HG02759 (cell line): ENCODE measurements around the gene IL24.

ENCODE experiments used
- ATAC-seq: cut with Tn5 transposase; IDR thresholded peaks from one replicate; pipeline ENCODE4 v1.9.1; 2021; ENCODE audit warnings: mild to moderate bottlenecking, moderate library complexity; ENCODE audit not compliant: unreplicated experiment

The IL24 gene

DNA sequence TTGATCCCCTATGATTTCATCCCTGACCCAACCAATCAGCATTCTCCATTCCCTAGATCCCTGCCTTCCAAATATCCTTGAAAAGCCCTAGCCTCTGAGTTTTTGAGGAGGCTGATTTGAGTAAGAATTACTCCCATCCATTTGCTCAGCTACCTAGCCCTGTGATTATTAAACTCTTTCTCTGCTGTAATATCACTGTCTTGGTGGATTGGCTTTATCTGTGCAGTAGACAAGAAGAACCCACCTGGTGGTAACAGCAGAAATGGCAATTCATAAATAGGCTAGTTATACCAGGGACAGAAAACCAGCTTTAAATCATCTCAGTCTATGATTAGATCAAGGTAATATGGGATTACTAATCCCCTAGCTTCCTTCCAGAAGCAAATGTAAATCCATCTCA is 18.8 kb upstream of the IL24 start:
- ATAC-seq, result no peak

DNA sequence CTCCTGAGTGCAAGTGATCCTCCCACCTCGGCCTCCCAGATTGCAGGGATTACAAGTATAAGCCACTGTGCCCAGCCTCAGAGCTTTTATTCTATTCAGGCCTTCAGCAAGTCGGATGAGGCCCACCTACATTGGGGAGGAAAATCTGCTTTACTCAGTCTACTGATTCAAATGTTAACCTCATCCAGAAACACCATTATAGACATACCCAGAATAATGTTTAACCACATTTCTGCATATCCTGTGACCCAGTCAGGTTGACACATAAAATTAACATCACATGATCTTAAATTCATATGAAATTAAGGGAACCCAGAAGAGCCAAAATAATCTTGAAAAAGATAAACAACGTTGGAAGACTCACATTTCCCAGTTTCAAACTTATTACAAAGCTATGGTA is 16.9 kb upstream of the IL24 start:
- no peak for ATAC-seq

GRCh38 chr1:206882555-206882954 is 14.7 kb upstream of the IL24 start:
- no peak for ATAC-seq

DNA sequence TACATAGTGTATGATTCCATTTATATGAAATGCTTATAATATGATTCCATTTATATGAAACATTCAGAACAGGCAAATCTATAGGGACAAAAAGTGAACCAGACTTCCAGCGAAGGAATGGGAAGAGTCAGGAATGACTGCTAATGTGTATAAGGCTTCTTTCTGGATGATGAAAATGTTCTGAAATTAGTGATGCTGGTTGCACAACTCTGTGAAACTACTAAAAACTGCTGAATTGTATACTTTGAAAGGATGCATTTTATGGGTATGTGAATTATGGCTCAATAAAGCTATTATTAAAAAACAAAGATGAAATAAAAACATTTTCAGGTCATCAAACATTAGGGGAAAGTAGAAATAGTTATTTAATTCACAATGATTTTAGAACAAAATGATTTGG is 14.1 kb upstream of the IL24 start:
- ATAC-seq, result no peak

DNA sequence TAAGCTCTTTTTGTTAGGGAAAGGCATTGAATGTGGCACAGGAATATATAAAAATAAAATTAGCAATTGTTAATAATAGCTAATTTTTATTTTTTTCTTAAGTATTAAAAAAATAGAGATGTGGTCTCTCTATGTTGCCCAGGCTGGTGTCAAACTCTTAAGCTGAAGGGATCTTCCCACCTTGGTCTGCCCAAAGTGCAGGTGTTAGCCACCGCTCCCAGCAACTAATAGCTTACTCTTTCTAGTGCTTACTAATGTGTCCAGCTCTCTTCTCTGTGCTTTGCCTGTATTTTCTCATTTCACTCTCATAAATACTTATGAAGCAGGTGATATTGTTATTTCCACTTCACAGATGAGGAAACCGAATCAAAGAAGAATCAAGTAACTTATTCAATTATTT is 13.4 kb upstream of the IL24 start:
- no peak for ATAC-seq

DNA sequence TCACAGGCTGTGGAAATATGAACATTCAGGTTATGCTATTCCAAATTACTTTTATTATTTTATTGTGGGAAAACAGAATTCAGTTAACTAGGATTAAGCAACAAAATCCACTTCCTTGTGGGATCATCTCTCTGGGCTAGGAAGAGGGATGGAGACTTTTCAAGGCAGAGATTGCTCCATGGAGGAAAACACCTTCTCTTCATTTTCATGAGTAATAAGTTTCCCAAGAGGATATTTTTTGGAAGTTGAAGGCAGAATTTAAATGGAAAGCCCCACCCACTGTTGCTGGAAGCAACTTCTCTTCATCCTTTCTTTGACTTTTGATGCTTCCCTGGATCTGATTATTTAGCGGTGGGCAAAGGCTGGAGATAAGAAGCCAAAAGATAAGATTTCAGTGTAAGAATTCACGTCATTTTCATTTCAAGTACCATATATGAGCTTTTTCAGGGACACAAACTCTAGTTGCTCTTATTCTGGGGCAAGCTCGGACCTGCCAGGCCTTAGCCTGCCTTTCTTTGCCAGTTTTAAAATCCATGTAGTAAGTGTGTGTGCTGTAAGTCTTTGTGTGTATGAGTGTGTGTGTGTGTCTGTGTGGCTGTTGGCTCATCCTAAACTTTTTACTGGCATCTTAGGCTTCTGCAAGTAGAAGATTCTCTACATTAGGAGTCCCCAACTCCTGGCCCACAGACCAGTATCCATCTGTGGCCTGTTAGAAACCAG is 11.7 kb upstream of the IL24 start:
- ATAC-seq, result no peak

DNA sequence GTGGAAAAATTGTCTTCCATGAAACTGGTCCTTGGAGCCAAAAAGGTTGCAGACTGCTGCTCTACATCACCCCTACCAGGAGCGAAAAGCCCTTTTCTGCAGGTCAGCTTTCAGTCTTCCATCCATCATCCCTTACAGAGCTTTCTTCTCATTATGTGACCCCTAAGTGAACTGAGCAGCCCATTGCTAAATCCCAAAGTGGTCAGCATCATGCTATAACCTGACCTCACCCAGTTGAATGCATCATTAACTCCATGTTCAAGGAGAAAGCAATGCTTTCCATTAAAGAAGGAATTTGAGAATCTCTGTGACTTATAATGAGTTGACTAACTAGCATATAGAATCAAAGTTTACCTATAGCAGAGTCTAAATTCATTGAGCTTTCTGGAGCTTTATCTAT is 10.4 kb upstream of the IL24 start:
- no peak for ATAC-seq

- ATAC-seq, result no peak
Observed at GRCh38 chr1:206887701-206888100, 9.5 kb upstream of the IL24 start.

GRCh38 chr1:206890125-206891060 is 6.8 kb upstream of the IL24 start:
- ATAC-seq, result no peak

GRCh38 chr1:206891412-206891811 is 5.8 kb upstream of the IL24 start:
- ATAC-seq, result no peak

DNA sequence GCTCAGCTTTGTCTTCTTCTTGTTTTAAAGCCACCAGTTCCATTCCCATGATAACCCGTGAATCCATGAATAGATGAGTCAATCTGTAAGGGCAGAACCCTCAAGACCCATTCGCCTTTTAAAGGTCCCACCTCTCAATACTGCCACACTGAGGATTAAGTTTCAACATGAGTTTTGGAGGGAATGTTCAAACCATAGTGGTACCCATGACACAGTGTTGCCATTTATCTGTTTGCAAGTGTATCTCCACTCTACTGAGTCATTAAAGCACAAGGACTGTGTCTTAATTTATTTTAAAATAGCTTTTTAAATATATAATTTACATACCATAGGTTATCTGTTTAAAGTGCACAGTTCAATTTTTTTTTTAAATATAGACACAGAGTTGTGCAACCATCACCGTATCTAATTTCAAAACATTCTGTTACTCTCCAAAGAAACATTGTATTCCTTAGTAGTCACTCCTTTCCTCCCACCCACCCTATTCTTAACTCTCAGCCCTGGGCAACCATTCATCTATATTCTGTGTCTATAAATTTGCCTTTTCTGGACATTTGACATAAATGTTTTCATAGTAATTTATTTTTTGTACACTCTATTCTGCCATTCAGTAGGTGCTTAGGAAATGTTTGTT is 4.8 kb upstream of the IL24 start:
- no peak for ATAC-seq

- ATAC-seq, result no peak
Observed at GRCh38 chr1:206893380-206893779, 3.9 kb upstream of the IL24 start.

DNA sequence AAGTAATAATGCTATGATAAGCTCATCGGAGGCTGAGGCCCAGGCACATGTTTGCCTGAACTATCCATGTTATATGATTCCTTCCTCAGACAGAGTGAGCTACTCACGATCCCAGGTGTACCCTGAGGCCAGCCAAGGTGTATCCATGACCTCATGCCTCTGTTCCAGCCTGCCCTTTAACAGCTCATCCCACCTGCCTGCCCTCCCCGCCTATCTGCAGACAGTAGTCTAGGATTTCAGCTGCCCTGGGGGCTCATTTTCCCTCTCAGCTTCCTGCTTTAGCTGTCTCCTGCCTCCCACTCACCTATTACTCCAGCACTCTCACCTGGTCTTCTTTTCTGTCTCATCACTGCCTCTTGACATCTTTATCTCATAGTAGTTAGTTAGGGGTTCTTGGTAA is 1.9 kb upstream of the IL24 start:
- no peak for ATAC-seq

DNA sequence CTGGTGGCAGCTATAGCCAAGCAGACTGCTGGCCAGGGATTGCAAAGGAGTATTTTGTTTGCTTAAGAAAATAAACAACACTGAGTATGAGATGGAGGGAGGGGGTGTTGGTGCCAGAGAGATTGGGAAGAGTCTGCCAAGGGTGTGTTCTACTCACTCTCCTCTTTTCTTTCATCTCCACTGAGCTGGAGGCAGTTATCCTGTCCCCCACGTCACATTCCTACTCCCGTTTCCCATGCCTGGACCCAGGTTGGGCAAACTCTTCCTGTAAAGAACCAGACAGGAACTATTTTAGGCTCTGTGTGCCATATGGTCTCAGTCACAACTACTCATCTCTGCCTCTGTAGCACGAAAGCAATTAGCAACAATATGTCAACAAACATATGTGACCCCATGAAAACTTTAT is 1.4 kb upstream of the IL24 start:
- ATAC-seq, result no peak

- ATAC-seq, result no peak
Observed at GRCh38 chr1:206896261-206896660, 982 bp upstream of the IL24 start.

GRCh38 chr1:206898089-206898914 is 1.1 kb downstream of the IL24 start:
- no peak for ATAC-seq

GRCh38 chr1:206898915-206899431 is 1.7 kb downstream of the IL24 start:
- ATAC-seq, result no peak

DNA sequence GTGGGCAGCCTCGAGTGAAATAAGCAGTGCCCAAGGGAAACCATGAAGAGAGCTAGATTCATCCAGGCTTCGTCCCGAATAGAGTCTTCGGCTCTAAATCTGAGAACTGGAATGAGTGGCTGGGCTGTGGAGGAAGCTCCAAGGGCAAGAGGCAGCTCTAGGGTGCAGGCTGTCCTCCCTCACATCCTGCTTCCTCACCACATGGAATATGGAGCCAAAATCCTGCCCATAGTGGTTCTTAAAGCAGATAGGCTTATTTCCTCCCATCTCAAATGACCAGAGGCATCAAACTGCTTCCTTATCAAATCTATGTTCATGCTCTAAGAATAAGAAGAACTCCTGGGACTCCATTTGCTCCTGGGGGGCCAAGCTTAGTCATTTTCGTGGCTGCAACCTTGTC is 2.5 kb downstream of the IL24 start:
- no peak for ATAC-seq

- no peak for ATAC-seq
Observed at GRCh38 chr1:206900149-206900548, 2.9 kb downstream of the IL24 start.

- ATAC-seq, result no peak
Observed at GRCh38 chr1:206901944-206902343, 4.7 kb downstream of the IL24 start.

GRCh38 chr1:206902702-206903101 is 5.5 kb downstream of the IL24 start:
- ATAC-seq, result no peak
